T follicular helper cell (primary cell): ENCODE results near the gene CLRN3.

ENCODE experiments used
- DNase-seq: peaks from one replicate; pipeline ENCODE4 v3.0.0-alpha.2; 2020; ENCODE audit warnings: low read depth
- total RNA-seq, 2 experiments: gene quantifications; one replicate each; lab custom pipeline; 2026; lab: John Stamatoyannopoulos, UW

CLRN3 gene
- total RNA-seq, result 0 reads per million in 2 experiments

- no peak for DNase-seq
Measured at GRCh38 chr10:127892743-127893142, at the start of gene CLRN3. Gene CLRN3, minus strand, starts transcription at chr10:127892941. Its CDS starts 157 bp downstream, at chr10:127892784.

GRCh38 chr10:127940866-127941640 lies 48.3 kb upstream of the CLRN3 start:
- DNase-seq, result no peak

GRCh38 chr10:127939786-127940330 lies 47.1 kb upstream of the CLRN3 start:
- no peak for DNase-seq

DNA sequence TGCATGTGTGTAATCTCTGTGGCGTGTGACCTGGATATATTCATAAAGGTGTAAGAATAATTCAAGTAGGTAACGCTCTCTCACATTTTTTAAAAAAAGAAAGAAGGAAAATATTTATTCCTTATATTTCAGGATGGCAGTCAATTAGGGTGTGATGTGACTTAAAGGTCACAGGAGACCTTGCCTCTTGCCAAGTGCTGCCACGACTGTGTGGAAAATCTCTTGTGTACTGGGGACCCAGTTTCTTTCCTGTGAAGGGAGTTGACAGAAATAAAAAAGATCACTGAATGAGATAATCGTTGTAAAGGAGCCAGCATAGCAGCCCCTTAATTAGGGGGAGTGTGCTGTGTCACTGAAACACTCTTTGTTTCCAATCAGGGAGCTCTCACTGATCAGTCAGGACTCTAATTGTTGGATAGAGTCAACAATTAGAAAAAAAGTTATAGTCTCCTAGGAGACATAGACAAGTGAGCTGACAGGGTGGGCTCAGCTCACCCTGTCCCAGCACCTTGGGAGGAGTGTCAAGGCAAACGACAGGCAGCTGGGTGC lies 45.2 kb upstream of the CLRN3 start:
- no peak for DNase-seq

- DNase-seq, result no peak
Measured at GRCh38 chr10:127937069-127937468, 44.3 kb upstream of the CLRN3 start.

DNA sequence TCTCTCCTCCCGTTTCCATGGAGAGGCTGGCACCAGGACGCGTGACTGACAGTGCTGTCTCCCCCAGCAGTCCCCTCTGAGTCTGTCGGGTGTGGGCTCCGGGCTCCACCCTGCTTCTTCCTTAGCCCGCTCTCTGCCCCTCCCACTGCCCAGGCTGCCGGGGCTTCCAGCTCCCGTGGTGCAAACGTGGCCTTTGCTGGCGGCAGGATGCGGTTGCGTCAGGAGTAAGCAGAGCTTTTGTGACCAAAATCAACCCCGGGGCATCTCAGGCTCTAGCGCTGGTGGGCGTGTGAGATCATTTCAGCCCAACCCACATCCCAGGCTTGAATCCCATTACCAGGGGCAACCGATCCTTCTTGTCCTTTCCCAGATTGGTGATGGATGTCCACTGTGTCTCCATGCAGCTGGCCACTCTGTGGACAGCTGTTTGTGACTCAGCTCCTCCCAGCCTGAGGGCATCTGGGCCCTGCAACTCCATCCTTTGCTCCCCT lies 42.4 kb upstream of the CLRN3 start:
- DNase-seq, result no peak

DNA sequence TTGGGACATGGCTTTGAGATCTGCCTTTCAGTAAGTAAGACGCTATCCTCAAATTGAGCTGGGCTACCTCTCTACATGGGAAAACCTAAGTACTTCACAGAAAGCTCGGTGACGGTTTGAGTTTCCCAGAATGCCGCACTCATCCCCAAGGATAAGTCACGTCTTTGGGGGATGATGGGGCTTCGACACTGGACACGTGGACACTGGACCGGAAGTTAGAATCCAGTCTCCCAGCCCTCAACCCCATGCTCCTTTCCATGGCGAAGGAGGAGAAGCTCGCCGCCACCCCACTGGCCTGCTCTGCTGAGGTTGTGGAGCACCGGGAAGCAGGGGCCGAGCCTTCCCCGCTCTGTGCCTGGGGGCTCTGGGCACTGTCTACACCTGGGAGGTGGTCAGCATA lies 41.6 kb upstream of the CLRN3 start:
- DNase-seq, result no peak

- no peak for DNase-seq
Measured at GRCh38 chr10:127933271-127933670, 40.5 kb upstream of the CLRN3 start.

DNA sequence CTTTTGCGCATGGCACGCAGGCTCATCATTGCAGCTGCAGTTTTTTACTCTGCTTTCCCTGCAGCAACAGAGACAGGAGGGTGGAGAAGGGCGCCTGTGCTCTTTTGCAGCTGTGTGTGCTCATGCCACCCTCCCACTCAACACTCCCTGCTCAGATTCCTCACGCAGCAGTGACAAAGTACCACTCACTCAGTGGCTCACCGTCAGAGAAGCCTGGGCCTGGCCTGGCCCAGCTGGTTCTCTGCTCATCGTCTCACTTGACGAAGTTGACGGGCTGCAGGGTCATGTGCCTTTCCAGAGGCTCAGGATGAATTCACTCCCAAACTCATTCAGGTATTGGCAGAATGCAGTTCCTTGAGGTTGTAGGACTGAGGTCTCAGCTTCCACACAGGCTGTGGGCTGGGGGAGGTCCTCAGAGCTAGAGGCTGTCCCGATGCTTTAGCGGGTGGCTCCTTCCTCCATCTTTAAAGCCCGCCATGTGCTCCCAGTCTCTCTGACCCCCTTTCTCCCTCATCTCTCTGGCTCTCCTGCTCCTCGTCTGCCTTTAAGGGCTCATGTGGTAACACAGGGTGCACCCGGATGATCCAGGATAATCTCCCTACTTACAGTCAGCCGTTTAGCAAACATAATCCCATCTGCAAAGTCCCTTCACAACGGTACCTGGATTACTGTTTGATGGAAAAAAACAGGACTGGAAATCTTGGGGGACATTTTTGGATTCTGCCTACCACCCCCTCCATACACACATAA lies 40.0 kb upstream of the CLRN3 start:
- DNase-seq, result no peak

- no peak for DNase-seq
Measured at GRCh38 chr10:127928021-127928806, 35.5 kb upstream of the CLRN3 start.

DNA sequence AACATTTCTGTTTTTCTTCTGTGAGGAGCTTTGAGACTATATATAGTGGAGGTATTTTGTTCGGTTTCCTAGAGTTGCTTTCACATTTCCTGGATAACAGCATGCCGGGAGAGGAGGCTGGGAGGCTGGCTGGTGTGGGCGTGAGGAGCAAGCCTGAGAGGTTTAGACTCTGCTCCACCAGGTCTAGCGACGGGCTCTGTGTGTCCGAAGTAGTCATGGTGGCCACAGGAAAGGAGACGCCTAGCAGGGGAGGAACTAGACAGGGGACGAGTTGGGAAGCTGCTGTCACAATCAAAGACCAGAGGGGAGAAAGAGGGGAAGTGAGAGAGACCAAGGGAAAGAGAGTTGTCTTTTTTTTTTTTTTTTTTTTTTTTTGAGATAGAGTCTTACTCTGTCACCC lies 33.7 kb upstream of the CLRN3 start:
- DNase-seq, result no peak

DNA sequence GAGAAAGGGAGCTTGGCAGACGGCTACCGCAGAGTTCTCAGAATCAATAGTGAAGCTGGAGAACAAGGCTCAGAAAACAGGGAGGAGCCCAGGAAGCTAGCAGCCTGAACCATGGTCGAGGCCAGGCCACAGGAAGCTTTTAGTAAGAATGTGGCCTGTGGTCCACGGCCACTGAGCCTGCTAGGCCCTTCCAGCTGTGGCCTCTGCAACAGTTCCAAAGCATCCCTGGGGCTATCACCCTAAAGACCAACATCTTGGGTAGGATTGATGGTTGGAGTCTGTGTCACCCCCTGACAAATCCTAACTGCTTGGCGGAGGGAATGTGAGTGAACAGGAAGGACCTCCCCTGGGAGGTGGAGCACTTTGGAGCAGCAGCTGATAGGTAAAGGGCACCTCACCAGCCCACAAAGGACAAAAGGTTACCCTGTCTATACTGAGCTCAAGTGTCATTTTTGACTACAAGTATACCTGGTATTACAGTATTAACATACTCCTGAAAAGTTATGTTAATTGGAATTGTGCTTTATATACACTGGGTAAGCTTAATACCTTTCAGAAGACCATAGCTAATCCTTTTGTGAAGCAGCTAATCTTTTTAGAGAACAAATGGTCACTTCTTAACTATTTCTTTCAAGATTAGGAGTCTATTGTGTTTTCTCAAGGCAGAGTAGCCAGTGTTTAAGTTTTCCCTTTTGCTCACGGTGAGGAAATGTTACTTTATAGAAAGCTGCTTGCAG lies 32.9 kb upstream of the CLRN3 start:
- DNase-seq, result no peak

GRCh38 chr10:127923646-127924045 lies 30.9 kb upstream of the CLRN3 start:
- no peak for DNase-seq

DNA sequence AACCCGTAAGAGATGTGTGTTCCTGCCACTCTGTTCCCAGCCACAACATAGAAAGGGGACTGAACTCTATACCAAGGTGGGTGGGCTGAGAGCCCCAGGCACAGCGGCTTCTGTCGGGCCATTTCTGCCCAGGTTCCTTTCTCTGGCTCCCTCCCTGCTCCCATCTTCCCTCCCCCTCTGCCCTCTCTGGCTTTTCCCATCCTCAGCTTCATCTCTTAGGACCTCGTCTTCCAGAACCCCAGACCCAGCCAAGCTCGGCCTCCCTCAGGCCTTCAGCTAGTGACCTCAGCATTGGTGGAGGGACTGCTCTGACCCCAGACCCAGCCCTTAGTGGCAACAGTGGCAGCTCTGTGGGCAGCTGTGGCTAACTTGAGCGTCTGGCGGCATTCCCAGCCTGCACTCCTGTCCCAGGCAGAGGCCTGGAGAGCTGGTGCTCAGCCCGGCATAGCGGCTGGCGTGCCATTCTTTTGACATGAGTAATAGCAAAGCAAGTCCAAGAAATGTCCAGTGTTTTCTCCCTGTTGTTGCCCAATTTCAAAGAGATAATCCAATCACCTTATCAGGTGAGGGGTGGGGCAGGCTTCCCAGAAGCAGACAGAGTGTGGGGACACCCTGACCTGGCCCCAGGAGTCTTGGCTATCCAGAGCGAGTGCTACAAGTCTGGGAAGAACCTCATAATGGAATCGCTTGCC lies 30.1 kb upstream of the CLRN3 start:
- DNase-seq, result no peak

- DNase-seq, result no peak
Measured at GRCh38 chr10:127922206-127922605, 29.5 kb upstream of the CLRN3 start.

DNA sequence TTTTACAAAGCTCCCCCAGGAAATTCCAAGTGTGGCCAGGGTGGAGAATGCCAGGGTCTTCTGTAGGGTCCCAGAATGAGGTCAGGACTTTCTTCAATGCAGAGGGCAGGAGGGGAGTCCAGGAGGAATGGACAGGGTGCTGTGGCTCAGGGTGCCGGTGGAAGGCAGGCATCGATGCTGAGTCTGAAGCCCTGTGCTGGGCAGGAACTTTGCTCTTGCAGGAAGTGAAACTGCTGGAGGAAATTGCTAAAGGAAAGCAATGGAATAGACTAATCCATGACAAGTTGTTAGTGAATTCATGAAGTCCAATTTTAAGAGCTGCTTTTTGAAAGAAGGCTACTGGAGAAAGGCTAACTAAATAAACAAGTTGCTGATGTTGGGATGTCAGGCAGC lies 29.0 kb upstream of the CLRN3 start:
- no peak for DNase-seq

- DNase-seq, result no peak
Measured at GRCh38 chr10:127921075-127921752, 28.5 kb upstream of the CLRN3 start.

GRCh38 chr10:127920306-127921074 lies 27.7 kb upstream of the CLRN3 start:
- DNase-seq, result no peak
